ENCODE data around the gene GOPC. TPM values are rescaled to one million over a fixed set of nuclear protein-coding genes. Genes with fewer than 3 reads are reported as not detected.

GOPC gene
- total RNA-seq, 1 experiment from 2014 or later: 15.4 TPM

- H3K4me3 ChIP-seq: peak overlapping the region; percentile 97
- peaks cover 14% of the 10 kb centered on the region for H3K36me3 ChIP-seq
- peaks cover 2% of the 10 kb centered on the region; the same call in 1 of the 2 replicates for H3K9me3 ChIP-seq
- H3K27me3 ChIP-seq: no peaks in the 10 kb centered on the region
- no peak for DNase-seq
These were observed 733 bp upstream of the GOPC start for GRCh38 chr6:117602899-117603588.

DNA sequence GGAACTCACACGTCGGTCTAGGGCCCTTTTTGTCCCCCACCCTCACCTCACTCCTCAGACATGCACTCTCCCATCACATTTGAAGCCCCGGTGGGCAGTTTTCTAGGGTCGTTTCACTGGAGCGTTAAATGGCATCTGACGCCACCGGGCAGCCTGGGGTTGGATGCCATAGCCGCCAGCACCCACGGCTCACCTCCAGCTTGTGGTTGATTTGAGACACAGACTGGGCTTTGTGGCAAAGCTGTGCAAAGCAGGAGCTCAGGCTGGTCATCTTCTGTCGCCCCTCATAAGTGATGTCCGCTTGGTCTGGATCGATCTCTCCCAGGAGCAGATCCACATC is 530 bp downstream of the GOPC start:
- Histone ChIP-seq H3K36me3 (peaks cover 25% of the 10 kb centered on the region), H3K4me3 (peak overlapping the region; percentile 97), H3K9me3 (peaks cover 9% of the 10 kb centered on the region), H3K27me3 (no peaks in the 10 kb centered on the region)
- no peak for DNase-seq

GRCh38 chr6:117600008-117600743 is 2.1 kb downstream of the GOPC start:
- Histone ChIP-seq H3K36me3 (peaks cover 37% of the 10 kb centered on the region), H3K27me3 (no peaks in the 10 kb centered on the region), H3K9me3 (peaks cover 9% of the 10 kb centered on the region), H3K4me3 (peak overlapping the region; percentile 97)
- DNase-seq: peak; percentile 30

DNA sequence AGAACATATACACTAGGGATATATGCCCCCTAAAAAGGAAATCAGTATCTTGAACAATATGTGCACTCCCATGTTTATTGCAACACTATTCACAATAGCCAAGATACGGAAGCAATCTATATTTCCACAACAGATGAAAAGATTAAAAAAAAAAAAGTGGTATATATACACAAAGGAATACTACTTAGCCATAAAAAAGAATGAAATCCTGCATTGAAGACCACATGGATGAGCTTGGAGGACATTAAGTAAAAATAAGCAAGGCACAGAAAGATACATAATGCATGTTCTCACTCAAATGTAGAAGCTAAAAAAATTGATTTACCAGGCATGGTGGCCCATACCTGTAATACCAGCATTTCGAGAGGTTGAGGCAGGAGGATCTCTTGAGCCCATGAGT is 4.6 kb downstream of the GOPC start:
- H3K4me3 ChIP-seq: no peak overlapping the region
- peaks cover 43% of the 10 kb centered on the region for H3K36me3 ChIP-seq
- peaks cover 7% of the 10 kb centered on the region; the same call in 1 of the 2 replicates for H3K9me3 ChIP-seq
- H3K27me3 ChIP-seq: no peaks in the 10 kb centered on the region
- DNase-seq: no peak

- DNase-seq: no peak
- no peak overlapping the region for H3K4me3 ChIP-seq
- peaks cover 7% of the 10 kb centered on the region; the same call in 1 of the 2 replicates for H3K9me3 ChIP-seq
- H3K27me3 ChIP-seq: no peaks in the 10 kb centered on the region
- H3K36me3 ChIP-seq: peaks cover 47% of the 10 kb centered on the region
These were observed 7.0 kb downstream of the GOPC start for GRCh38 chr6:117595099-117595923.

- no peak overlapping the region for H3K4me3 ChIP-seq
- no peaks in the 10 kb centered on the region for H3K27me3 ChIP-seq
- peaks cover 49% of the 10 kb centered on the region for H3K36me3 ChIP-seq
- H3K9me3 ChIP-seq: peaks cover 7% of the 10 kb centered on the region; the same call in 1 of the 2 replicates
- no peak for DNase-seq
These were observed 9.1 kb downstream of the GOPC start for GRCh38 chr6:117592983-117593759.

GRCh38 chr6:117591405-117591804 is 10.9 kb downstream of the GOPC start:
- no peak for DNase-seq
- H3K4me3 ChIP-seq: no peak overlapping the region
- peaks cover 40% of the 10 kb centered on the region for H3K36me3 ChIP-seq
- H3K27me3 ChIP-seq: no peaks in the 10 kb centered on the region
- H3K9me3 ChIP-seq: no peaks in the 10 kb centered on the region

DNA sequence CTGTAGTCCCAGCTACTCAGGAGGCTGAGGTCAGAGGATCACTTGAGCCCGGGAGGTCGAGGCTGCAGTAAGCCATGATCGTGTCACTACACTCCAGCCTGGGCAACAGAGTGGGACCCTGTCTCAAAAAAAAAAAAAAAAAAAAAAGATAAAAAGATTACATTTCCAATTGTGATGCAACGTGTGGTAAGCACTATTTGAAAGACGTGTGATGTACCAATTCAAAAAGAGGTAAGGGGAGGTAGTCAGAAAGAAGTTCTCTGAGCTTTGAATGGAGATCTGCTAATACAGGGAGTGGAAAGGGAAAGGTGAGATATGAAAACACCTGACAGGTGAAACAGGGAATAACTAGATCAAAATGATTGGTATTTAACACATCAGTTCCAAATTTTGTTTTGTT is 11.9 kb downstream of the GOPC start:
- H3K9me3 ChIP-seq: no peaks in the 10 kb centered on the region
- peaks cover 32% of the 10 kb centered on the region for H3K36me3 ChIP-seq
- H3K4me3 ChIP-seq: no peak overlapping the region
- no peaks in the 10 kb centered on the region for H3K27me3 ChIP-seq
- no peak for DNase-seq

- DNase-seq: no peak
- H3K9me3 ChIP-seq: no peaks in the 10 kb centered on the region
- H3K27me3 ChIP-seq: no peaks in the 10 kb centered on the region
- no peak overlapping the region for H3K4me3 ChIP-seq
- H3K36me3 ChIP-seq: peaks cover 36% of the 10 kb centered on the region
These were observed 16.7 kb downstream of the GOPC start for GRCh38 chr6:117585647-117586046.

- Histone ChIP-seq H3K27me3 (no peaks in the 10 kb centered on the region), H3K9me3 (no peaks in the 10 kb centered on the region), H3K36me3 (peaks cover 44% of the 10 kb centered on the region), H3K4me3 (no peak overlapping the region)
- no peak for DNase-seq
These were observed 28.1 kb downstream of the GOPC start for GRCh38 chr6:117574198-117574597.

- no peak overlapping the region for H3K4me3 ChIP-seq
- no peaks in the 10 kb centered on the region for H3K9me3 ChIP-seq
- no peaks in the 10 kb centered on the region for H3K27me3 ChIP-seq
- H3K36me3 ChIP-seq: peaks cover 47% of the 10 kb centered on the region
- DNase-seq: no peak
These were observed 29.2 kb downstream of the GOPC start for GRCh38 chr6:117573006-117573680.

GRCh38 chr6:117568831-117569410 is 33.4 kb downstream of the GOPC start:
- peaks cover 56% of the 10 kb centered on the region for H3K36me3 ChIP-seq
- DNase-seq: no peak

GRCh38 chr6:117568247-117568646 is 34.1 kb downstream of the GOPC start:
- no peak for DNase-seq
- Histone ChIP-seq H3K4me3 (no peak overlapping the region), H3K36me3 (peaks cover 56% of the 10 kb centered on the region), H3K27me3 (no peaks in the 10 kb centered on the region), H3K9me3 (no peaks in the 10 kb centered on the region)

More at GRCh38 chr6:117568831-117569410, 33.4 kb downstream of the GOPC start:
- Histone ChIP-seq H3K27me3 (no peaks in the 10 kb centered on the region), H3K4me3 (no peak overlapping the region), H3K9me3 (no peaks in the 10 kb centered on the region)

DNA sequence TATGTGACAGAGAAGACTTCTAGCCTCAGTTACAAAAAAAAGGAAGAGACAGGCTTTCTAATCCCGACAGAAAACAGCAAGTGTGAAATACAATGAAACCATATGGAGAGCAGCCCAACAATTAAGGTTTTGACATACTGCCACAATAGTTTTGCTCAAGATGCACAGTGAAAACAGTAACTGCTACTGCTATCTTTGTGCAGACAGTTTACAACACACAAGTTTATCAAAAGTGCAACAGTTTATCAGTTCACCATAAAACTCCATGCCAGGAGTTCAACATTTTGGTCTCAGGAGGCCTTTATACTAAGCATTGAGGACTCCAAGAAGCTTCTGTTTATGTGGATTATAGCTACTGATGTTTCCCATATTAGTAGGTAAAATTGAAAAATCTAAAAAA is 37.6 kb downstream of the GOPC start:
- peaks cover 63% of the 10 kb centered on the region for H3K36me3 ChIP-seq
- H3K27me3 ChIP-seq: no peaks in the 10 kb centered on the region
- no peaks in the 10 kb centered on the region for H3K9me3 ChIP-seq
- no peak overlapping the region for H3K4me3 ChIP-seq
- DNase-seq: no peak

DNA sequence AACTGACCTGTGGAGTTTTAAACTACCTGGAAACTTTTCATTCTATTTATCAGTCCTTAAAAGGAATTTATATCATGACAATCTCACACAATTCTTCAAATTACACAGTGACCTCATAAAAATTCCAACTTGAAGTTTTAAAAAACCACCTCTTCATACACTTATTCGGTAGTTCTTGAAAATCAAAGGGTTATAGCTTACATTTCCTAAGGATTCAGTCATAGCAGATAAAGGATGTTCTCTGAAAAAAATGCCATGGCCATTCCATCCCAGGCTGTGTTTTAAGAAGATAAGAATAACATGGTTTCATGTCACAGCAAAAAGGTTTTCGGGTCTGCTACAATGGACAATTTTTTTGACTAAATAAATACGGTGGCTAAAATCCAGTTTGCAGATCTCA is 41.2 kb downstream of the GOPC start:
- H3K4me3 ChIP-seq: no peak overlapping the region
- no peak for DNase-seq
- no peaks in the 10 kb centered on the region for H3K27me3 ChIP-seq
- H3K36me3 ChIP-seq: peaks cover 52% of the 10 kb centered on the region
- H3K9me3 ChIP-seq: no peaks in the 10 kb centered on the region

GRCh38 chr6:117559299-117559698 is 43.0 kb downstream of the GOPC start:
- Histone ChIP-seq H3K27me3 (no peaks in the 10 kb centered on the region), H3K4me3 (no peak overlapping the region), H3K9me3 (no peaks in the 10 kb centered on the region), H3K36me3 (peaks cover 35% of the 10 kb centered on the region)
- peak; percentile 6 for DNase-seq

Data from MG63 (cell line).